ENCODE measurements around the gene UVRAG.

DNA sequence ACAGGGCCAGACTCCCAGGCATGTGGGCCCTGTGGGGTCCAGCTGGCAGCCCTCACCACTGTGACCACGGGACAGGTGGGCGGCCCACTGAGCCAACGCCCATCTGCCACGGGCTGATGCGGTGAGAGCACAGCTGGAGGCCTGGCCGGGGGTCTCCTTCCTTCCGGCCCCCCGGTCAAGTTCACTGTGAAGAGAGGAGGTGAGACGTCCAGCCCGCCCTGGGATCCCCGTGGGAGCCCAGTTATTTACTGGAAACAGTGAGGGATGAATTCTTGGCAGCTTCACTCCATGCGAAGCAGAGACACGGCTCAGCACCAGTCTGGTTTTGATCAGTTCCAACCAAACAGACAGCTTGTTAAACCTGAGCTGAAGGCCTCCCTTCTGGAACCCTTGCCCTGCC is 352.6 kb downstream of the UVRAG start:
- TF ChIP-seq, protein P1, sequence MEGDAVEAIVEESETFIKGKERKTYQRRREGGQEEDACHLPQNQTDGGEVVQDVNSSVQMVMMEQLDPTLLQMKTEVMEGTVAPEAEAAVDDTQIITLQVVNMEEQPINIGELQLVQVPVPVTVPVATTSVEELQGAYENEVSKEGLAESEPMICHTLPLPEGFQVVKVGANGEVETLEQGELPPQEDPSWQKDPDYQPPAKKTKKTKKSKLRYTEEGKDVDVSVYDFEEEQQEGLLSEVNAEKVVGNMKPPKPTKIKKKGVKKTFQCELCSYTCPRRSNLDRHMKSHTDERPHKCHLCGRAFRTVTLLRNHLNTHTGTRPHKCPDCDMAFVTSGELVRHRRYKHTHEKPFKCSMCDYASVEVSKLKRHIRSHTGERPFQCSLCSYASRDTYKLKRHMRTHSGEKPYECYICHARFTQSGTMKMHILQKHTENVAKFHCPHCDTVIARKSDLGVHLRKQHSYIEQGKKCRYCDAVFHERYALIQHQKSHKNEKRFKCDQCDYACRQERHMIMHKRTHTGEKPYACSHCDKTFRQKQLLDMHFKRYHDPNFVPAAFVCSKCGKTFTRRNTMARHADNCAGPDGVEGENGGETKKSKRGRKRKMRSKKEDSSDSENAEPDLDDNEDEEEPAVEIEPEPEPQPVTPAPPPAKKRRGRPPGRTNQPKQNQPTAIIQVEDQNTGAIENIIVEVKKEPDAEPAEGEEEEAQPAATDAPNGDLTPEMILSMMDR (IDR thresholded peaks at IDR 0.05) = no peak
- TF ChIP-seq POLR2A (IDR thresholded peaks at IDR 0.05) = no peak
